ENCODE measurements around the gene GAPDHS.

DNA sequence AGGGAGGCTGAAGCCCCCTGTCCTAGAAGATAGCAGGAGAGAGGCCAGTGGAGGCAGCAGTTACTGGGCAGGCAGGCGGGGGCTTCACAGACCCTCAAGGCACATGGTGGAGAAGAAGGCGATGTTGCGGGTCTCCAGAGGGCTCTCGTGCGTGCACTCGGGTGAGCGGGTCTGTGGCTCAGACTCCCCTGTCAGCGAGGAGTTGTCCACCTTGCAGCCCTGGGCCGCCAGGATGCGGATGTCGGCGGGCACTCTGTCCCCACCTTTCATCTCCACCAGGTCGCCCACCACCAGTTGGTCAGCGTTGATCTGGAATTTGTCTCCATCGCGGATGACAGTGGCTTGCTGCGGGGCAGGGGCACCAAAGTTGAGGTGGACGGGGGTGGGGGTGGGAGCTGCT, 27.0 kb downstream of the GAPDHS start:
- no peak for TF ChIP-seq POLR2A (IDR thresholded peaks at IDR 0.05; ENCODE audit: low read depth, low read length)
- TF ChIP-seq, protein P1, sequence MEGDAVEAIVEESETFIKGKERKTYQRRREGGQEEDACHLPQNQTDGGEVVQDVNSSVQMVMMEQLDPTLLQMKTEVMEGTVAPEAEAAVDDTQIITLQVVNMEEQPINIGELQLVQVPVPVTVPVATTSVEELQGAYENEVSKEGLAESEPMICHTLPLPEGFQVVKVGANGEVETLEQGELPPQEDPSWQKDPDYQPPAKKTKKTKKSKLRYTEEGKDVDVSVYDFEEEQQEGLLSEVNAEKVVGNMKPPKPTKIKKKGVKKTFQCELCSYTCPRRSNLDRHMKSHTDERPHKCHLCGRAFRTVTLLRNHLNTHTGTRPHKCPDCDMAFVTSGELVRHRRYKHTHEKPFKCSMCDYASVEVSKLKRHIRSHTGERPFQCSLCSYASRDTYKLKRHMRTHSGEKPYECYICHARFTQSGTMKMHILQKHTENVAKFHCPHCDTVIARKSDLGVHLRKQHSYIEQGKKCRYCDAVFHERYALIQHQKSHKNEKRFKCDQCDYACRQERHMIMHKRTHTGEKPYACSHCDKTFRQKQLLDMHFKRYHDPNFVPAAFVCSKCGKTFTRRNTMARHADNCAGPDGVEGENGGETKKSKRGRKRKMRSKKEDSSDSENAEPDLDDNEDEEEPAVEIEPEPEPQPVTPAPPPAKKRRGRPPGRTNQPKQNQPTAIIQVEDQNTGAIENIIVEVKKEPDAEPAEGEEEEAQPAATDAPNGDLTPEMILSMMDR (conservative IDR thresholded peaks at IDR 0.05; ENCODE audit: low read depth, low read length): no peak
- no peak for TF ChIP-seq SMC3 (IDR thresholded peaks at IDR 0.05; ENCODE audit: low read depth, low read length)
- no peak for TF ChIP-seq BHLHE40 (IDR thresholded peaks at IDR 0.05; ENCODE audit: low read depth, low read length)
- no peak for TF ChIP-seq RAD21 (IDR thresholded peaks at IDR 0.05; ENCODE audit: low read length)
- TF ChIP-seq CEBPB (IDR thresholded peaks at IDR 0.05; ENCODE audit: low read depth, low read length): no peak
